ENCODE data around the gene ATXN2L.

The ATXN2L gene

DNA sequence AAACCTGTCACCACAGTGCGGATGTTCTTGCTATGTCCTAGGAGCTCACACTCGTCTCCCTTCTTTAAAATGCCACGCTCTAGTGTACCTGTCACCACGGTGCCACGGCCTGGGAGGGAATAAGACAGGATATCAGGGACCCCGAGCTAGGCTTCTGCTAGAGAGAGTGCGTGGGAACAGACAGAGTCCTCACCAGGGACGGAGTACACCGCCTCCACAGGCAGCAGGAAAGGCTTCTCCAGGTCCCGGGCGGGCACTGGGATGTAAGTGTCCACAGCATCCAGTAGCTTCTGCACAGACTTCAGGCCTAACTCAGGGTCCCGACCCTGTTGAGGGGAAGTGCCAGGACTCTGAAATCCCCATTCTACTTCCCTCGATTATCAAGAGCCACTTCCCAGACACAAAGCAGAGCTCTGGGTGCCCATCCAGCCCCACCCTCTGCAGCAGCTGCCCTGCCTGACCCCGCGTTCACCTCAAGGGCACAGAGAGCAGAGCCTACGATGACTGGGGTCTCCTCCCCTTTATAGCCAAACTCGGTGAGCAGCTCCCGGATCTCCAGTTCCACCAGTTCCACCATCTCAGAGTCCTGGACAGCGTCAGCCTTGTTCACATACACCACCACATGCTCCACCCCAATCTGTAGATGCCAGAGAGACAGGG lies 21.6 kb downstream of the ATXN2L start:
- Histone ChIP-seq H3K4me3 (peak overlapping the region in 9 of 10 experiments; percentile 86 to 99 (median 91); a peak in 15 of 20 replicates), H3K9me3 (replicated peaks in 1 of 11) (no peaks in the 10 kb centered on the region), H3K4me1 (peaks cover 28 to 56% (median 36%) of the 10 kb centered on the region in 10 experiments), H3K4me2 (peak overlapping the region; percentile 83 to 98 (median 92)), H4K20me1 (peaks cover 0 to 65% (median 50%) of the 10 kb centered on the region in 11 experiments; a peak in 20 of 22 replicates), H3K27ac (no peak overlapping the region), H3K36me3 (peaks cover 39 to 57% (median 48%) of the 10 kb centered on the region in 11 experiments), H3K27me3 (no peaks in the 10 kb centered on the region), H3K9ac (peak overlapping the region in 10 of 11 experiments; percentile 88 to 97 (median 94); a peak in 17 of 22 replicates)
- TF ChIP-seq Cebpa-rat (IDR thresholded peaks at IDR 0.05), result no peak

DNA sequence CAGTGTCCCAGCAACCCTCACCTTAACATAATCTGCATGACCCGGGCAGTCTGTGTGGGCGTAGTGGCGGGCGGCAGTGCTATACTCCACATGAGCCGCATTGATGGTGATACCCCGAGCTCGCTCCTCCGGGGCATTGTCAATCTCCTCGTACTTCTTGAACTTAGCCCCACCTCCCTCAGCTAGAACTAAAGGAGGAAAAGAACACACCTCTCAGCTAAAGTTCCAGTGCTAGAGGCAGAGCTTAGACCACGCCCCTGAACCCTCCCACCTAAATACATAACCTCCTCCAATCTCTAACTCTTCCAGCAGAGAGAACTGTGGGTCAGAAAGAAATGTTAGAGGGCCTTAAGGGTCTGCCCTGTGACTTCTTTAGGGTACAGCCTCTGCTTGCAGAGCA lies 22.5 kb downstream of the ATXN2L start:
- Histone ChIP-seq H3K4me3 (peak overlapping the region; percentile 86 to 99 (median 91)), H3K9ac (peak overlapping the region; percentile 88 to 97 (median 93)), H3K4me2 (peak overlapping the region; percentile 83 to 98 (median 92)), H3K4me1 (peaks cover 28 to 47% (median 31%) of the 10 kb centered on the region in 10 experiments), H3K9me3 (replicated peaks in 1 of 11) (no peaks in the 10 kb centered on the region), H3K27me3 (no peaks in the 10 kb centered on the region), H3K36me3 (peaks cover 39 to 54% (median 48%) of the 10 kb centered on the region in 11 experiments), H4K20me1 (peaks cover 0 to 56% (median 40%) of the 10 kb centered on the region in 11 experiments; a peak in 19 of 22 replicates), H3K27ac (peak overlapping the region; percentile 75 to 95 (median 88); a peak in 21 of 22 replicates)
- no peak for TF ChIP-seq Cebpa-rat (IDR thresholded peaks at IDR 0.05)

DNA sequence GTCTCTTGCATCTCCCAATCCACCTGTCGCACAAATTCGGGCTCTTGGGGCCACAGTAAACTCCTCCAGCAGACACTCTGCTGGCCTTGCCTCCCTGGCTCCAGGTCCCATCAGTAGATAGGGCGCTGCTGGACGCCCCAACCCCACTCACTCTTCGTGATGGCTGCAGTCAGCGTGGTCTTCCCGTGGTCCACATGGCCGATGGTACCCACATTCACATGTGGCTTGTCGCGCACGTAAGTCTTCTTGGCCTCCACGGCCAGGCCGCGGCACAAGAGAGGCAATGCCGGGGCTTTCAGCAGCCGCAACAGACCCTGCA lies 22.9 kb downstream of the ATXN2L start:
- H3K4me2 ChIP-seq, result peak overlapping the region; percentile 83 to 98 (median 92)
- no peaks in the 10 kb centered on the region for H3K9me3 ChIP-seq (replicated peaks in 1 of 11)
- H3K4me3 ChIP-seq, result peak overlapping the region; percentile 86 to 99 (median 91)
- peak overlapping the region; percentile 75 to 95 (median 88) for H3K27ac ChIP-seq
- peak overlapping the region; percentile 88 to 97 (median 93) for H3K9ac ChIP-seq
- peaks cover 0 to 52% (median 38%) of the 10 kb centered on the region in 11 experiments; a peak in 18 of 22 replicates for H4K20me1 ChIP-seq
- no peak for TF ChIP-seq Cebpa-rat (IDR thresholded peaks at IDR 0.05)
- H3K27me3 ChIP-seq, result no peaks in the 10 kb centered on the region
- peaks cover 28 to 43% (median 31%) of the 10 kb centered on the region in 10 experiments for H3K4me1 ChIP-seq
- H3K36me3 ChIP-seq, result peaks cover 37 to 52% (median 45%) of the 10 kb centered on the region in 11 experiments

DNA sequence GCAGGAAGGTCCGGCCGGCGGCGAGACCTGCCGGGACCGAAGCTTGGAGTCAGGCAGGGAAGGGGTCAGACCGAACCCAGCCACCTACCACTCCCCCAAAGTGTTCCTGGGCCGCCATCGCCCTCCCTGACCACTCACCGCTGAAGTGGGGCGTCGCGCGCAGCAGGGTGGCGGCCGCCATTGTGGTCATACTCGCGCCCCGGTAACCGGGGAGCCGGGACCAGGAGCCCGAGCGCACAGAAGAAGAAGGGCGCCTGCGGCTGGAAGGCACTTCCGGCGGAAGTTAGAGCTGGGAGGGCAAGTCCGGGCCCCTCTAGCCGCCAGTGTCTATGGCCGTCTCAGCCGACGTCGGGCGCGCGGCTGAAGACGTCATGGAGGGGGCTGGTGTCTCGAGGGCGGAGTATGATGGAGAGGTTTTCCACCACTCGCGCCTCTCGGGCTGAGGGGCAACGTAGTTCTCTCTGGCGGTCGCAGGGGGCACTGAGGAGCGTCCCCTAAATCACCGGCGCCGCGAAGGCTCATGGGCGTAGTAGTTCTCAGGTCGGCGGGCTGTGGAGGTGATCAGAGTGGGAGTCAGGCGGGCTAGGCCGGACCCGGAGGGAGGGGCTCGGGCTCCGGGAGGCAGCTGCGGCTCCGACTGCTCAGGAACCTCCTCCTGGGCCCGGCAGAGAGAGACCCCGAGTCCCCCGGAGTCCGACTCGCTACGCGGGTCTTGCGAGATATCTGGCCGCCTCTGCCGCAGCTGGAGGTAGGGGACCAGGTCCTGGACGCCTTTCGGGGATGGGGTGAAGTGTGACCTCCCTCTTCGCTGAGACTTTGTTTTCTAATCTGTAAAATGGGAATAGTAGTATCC lies 23.5 kb downstream of the ATXN2L start, which contains the start of gene TUFM:
Gene TUFM, minus strand, starts transcription at position 269 of the 853 bp plus-strand sequence. Its CDS starts 79 bp downstream, at position 190.
- Histone ChIP-seq H4K20me1 (peaks cover 0 to 46% (median 38%) of the 10 kb centered on the region in 11 experiments; a peak in 18 of 22 replicates), H3K4me2 (peak within 1 kb of the TSS; percentile 84 to 98 (median 93)), H3K4me3 (peak within 1 kb of the TSS; percentile 86 to 99 (median 91)), H3K27ac (peak within 1 kb of the TSS; percentile 75 to 95 (median 88)), H3K4me1 (peaks cover 28 to 49% (median 32%) of the 10 kb centered on the region in 10 experiments), H3K9me3 (replicated peaks in 1 of 11) (no peaks in the 10 kb centered on the region), H3K27me3 (no peaks in the 10 kb centered on the region), H3K36me3 (peaks cover 36 to 46% (median 39%) of the 10 kb centered on the region in 11 experiments), H3K9ac (peak within 1 kb of the TSS; percentile 88 to 97 (median 93))
- TF ChIP-seq Cebpa-rat (IDR thresholded peaks at IDR 0.05), result no peak

DNA sequence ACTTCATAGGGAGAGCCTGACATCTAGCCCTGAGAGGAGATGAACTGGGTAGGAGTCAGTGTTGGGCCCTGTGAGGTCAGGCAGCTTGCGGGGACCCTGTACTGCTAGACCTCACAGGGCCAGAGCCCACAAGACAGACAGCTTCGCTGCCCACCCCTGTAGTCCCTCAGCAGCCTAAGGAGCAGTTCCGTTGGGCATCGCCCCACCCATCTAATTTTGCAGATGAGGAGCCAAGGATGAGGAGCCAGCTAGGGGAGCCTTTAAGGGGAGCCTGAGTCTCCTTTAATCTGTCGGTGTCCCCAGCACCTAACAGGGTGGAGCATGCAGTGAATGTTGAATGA lies 24.1 kb downstream of the ATXN2L start:
- Histone ChIP-seq H3K9me3 (replicated peaks in 1 of 11) (no peaks in the 10 kb centered on the region), H3K27me3 (no peaks in the 10 kb centered on the region), H3K9ac (peak overlapping the region; percentile 88 to 97 (median 93)), H3K4me3 (peak overlapping the region; percentile 86 to 99 (median 91)), H3K36me3 (peaks cover 30 to 40% (median 33%) of the 10 kb centered on the region in 11 experiments), H4K20me1 (peaks cover 0 to 41% (median 36%) of the 10 kb centered on the region in 11 experiments; a peak in 18 of 22 replicates), H3K27ac (peak overlapping the region; percentile 72 to 95 (median 83)), H3K4me1 (peaks cover 28 to 49% (median 32%) of the 10 kb centered on the region in 10 experiments), H3K4me2 (peak overlapping the region; percentile 81 to 97 (median 90))
- TF ChIP-seq Cebpa-rat (IDR thresholded peaks at IDR 0.05), result no peak

DNA sequence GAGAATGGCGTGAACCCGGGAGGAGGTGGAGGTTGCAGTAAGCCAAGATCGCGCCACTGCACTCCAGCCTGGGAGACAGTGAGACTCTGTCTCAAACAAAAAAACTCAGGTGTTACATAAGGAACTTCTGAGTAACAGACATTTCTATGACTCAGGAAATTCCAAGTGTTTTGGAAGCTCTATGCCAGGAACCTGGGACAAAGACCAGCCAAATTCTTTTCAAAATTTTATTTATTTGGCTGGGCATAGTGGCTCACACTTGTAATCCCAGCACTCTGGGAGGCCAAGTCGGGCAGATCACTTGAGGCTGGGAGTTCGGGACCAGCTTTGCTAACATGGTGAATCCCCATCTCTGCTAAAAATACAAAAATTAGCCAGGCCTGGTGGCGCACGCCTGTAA lies 35.6 kb downstream of the ATXN2L start:
- H3K4me1 ChIP-seq, result peaks cover 9 to 52% (median 12%) of the 10 kb centered on the region in 10 experiments
- 0 out of 22 replicates have a peak overlapping the region, but pooled peaks of 1 of the 11 experiments have one; percentile 5 for H3K4me2 ChIP-seq
- peaks cover 0 to 8% (median 0%) of the 10 kb centered on the region in 11 experiments; a peak in 3 of 22 replicates for H3K36me3 ChIP-seq
- TF ChIP-seq Cebpa-rat (IDR thresholded peaks at IDR 0.05), result no peak
- H3K27me3 ChIP-seq, result no peaks in the 10 kb centered on the region
- H3K27ac ChIP-seq, result peak overlapping the region in 2 of 11 experiments; percentile 3 to 16; a peak in 1 of 22 replicates
- H3K4me3 ChIP-seq, result no peak overlapping the region
- H3K9me3 ChIP-seq (replicated peaks in 1 of 11), result no peaks in the 10 kb centered on the region
- no peaks in the 10 kb centered on the region; a peak in 1 of 22 replicates for H4K20me1 ChIP-seq
- no peak overlapping the region for H3K9ac ChIP-seq

DNA sequence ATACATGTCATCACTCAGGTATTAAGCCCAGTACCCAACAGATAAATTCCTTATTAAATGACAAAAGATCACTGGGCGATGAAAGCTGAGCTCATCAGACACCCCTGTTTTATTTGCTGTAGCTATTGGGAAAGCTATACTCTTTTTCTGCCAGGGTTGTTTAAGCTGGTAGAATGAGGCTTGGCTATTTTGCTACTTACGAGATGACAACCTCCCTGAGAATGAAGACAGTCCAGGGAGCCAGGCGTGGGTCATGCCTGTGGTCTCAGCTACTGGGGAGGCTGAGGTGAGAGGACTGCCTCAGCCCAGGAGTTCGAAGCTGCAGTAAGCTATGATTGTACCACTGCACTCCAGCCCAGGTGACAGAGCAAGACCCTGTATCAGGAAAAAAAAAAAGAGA lies 36.5 kb downstream of the ATXN2L start:
- Histone ChIP-seq H3K36me3 (peaks cover 0 to 8% (median 0%) of the 10 kb centered on the region in 11 experiments; a peak in 3 of 22 replicates), H3K27me3 (no peaks in the 10 kb centered on the region), H3K4me1 (peaks cover 11 to 53% (median 14%) of the 10 kb centered on the region in 10 experiments), H4K20me1 (peaks cover 0 to 4% (median 3%) of the 10 kb centered on the region in 11 experiments; a peak in 12 of 22 replicates), H3K4me3 (no peak overlapping the region), H3K27ac (peak overlapping the region in 5 of 11 experiments; percentile 2 to 56 (median 31); a peak in 6 of 22 replicates), H3K4me2 (peak overlapping the region in 2 of 11 experiments; percentile 7 to 21; a peak in 2 of 22 replicates), H3K9ac (peak overlapping the region in 4 of 11 experiments; percentile 9 to 32 (median 22); a peak in 2 of 22 replicates), H3K9me3 (replicated peaks in 1 of 11) (no peaks in the 10 kb centered on the region)
- TF ChIP-seq Cebpa-rat (IDR thresholded peaks at IDR 0.05), result no peak

DNA sequence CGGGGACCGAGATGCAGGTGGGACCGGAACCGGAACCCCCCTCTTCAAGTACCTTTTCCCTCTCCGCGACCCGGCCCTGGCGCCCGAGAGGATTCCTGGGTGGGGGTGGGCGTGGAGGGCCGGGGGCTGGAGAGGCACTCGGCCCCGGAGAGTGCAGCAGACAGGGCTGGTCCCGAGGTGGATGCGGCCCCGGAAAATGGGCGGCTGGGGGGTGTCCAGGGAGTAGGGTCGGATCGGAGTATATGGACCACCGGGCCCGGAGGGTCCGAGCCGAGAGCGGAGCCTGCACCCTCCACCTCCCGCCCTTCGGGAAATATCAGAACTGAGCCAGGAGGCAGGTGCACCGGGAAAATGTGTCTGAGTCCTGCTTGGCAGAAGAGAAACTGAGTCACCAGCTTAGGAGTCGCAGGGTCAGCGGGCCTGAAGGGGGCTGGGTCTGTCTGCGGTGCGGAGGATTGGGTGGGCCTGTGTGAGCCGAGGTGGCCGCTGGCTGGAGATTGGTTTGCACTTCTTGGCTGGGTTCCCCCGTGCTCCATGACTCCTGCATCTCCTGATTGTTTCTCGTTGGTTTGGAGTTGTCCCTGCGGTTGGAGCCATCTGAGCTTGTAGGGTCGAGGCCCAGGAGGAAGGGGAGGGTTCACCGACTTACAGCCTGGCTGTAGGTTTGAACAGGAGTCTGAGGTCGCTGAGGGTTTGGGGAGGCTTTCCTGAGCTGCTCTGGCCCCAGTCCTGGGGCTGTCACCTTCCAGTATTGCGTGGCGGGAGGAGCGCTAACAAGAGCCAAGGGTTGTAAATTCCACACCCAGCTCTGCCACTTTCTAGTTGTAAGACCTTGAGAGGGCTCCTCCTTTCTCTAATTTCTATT lies 41.4 kb downstream of the ATXN2L start:
- H3K27me3 ChIP-seq, result no peaks in the 10 kb centered on the region
- H3K9ac ChIP-seq, result peak overlapping the region; percentile 88 to 100 (median 97)
- H4K20me1 ChIP-seq, result peaks cover 10 to 48% (median 36%) of the 10 kb centered on the region in 11 experiments; a peak in 21 of 22 replicates
- no peaks in the 10 kb centered on the region for H3K9me3 ChIP-seq (replicated peaks in 1 of 11)
- no peak for TF ChIP-seq Cebpa-rat (IDR thresholded peaks at IDR 0.05)
- peaks cover 26 to 55% (median 36%) of the 10 kb centered on the region in 10 experiments for H3K4me1 ChIP-seq
- H3K36me3 ChIP-seq, result peaks cover 26 to 39% (median 31%) of the 10 kb centered on the region in 11 experiments
- H3K4me2 ChIP-seq, result peak overlapping the region; percentile 87 to 97 (median 96)
- peak overlapping the region; percentile 83 to 100 (median 98) for H3K27ac ChIP-seq
- H3K4me3 ChIP-seq, result peak overlapping the region; percentile 71 to 95 (median 88)
